HepG2 (cell line): ENCODE data around the gene STUM. TPM values are rescaled to one million over a fixed set of nuclear protein-coding genes. Genes with fewer than 3 reads are reported as not detected.

Experiments used
- ATAC-seq: fragments of 200-7000 bp; cut with Tn5 transposase; 3 replicates; pipeline ENCODE4 v1.9.1; 2020; ENCODE audit warnings: mild to moderate bottlenecking, moderate library complexity
- BruUV-seq: library from RNA; stranded (reverse); fragments of 400-500 nt; replicated peaks from 2 replicates; lab custom pipeline; 2021; lab: Mats Ljungman, UMichigan
- CTCF ChIA-PET: fragments of 300-600 bp; formaldehyde crosslinking; extraction: SDS; loops from one replicate; lab custom pipeline; 2021; ENCODE audit warnings: low total read pairs, inconsistent platforms, low intra/inter-chr PET ratio; lab: Yijun Ruan, JAX
- POLR2A ChIA-PET: fragments of 350-600 bp; sonication (Branson Sonifier 250); formaldehyde crosslinking; loops from one replicate; lab custom pipeline; 2020; ENCODE audit warnings: antibody characterized with exemption, inconsistent platforms; lab: Yijun Ruan, JAX
- DNase-seq: peaks from one replicate; pipeline ENCODE4 v3.0.0-alpha.2; 2015; ENCODE audit warnings: low spot score
- FAIRE-seq: peaks from 3 replicates; lab custom pipeline; 2011; peaks lifted over from hg19 to GRCh38; lab: Jason Lieb, UNC
- H2AFZ ChIP-seq: one replicate; pipeline ENCODE4 v1.6.1; 2011; ENCODE audit warnings: low read length, inconsistent platforms
- H3K27ac ChIP-seq: fragments of 300-600 bp; 3 replicates; pipeline ENCODE4 v1.8.0; 2011; ENCODE audit warnings: mixed run types, mild to moderate bottlenecking, mixed read lengths, low read length, inconsistent platforms; ENCODE audit not compliant: insufficient read depth; ENCODE audit errors: extremely low read length
- H3K27me3 ChIP-seq, 2 experiments: fragments of 200-600 bp in 1 of 2; 2 replicates in 1 of 2; 3 replicates in 1 of 2; pipeline versions ENCODE4 v1.6.0 to v1.8.0; 2011; ENCODE audit warnings: low read length in 2 of 2, mild to moderate bottlenecking in 2 of 2, moderate library complexity in 2 of 2, inconsistent platforms in 1 of 2; ENCODE audit not compliant: insufficient read depth in 2 of 2, control insufficient read depth in 1 of 2
- H3K36me3 ChIP-seq, 2 experiments: fragments of 200-600 bp in 1 of 2; replicated peaks in 1 of 2; 2 replicates in 1 of 2; 3 replicates in 1 of 2; pipeline versions ENCODE4 v1.5.1 to v1.8.0; 2011; ENCODE audit warnings: low read length in 2 of 2, inconsistent platforms in 1 of 2; ENCODE audit not compliant: insufficient read depth in 2 of 2, control insufficient read depth in 1 of 2
- H3K4me1 ChIP-seq: 2 replicates; pipeline ENCODE4 v1.5.1; 2012; ENCODE audit warnings: low read length, inconsistent platforms; ENCODE audit not compliant: insufficient read depth
- H3K4me2 ChIP-seq: 2 replicates; pipeline ENCODE4 v1.6.0; 2011; ENCODE audit warnings: low read depth, low read length, inconsistent platforms
- H3K4me3 ChIP-seq, 3 experiments: fragments of 200-600 bp in 1 of 3; sonication (generic), shearing (Covaris generic) in 1 of 3; replicated peaks in 1 of 3; 2 replicates each; pipeline ENCODE4 v1.5.1; 2011 to 2016; ENCODE audit warnings: low read length in 3 of 3, inconsistent platforms in 2 of 3, low read depth in 2 of 3, mild to moderate bottlenecking in 2 of 3, control low read depth in 1 of 3, mixed read lengths in 1 of 3; ENCODE audit not compliant: insufficient read depth in 1 of 3
- H3K79me2 ChIP-seq: one replicate; pipeline ENCODE4 v1.6.1; 2011; ENCODE audit warnings: low read length, inconsistent platforms; ENCODE audit not compliant: insufficient read depth
- H3K9ac ChIP-seq: 2 replicates; pipeline ENCODE4 v1.6.0; 2011; ENCODE audit warnings: mild to moderate bottlenecking, low read depth, low read length, inconsistent platforms; ENCODE audit not compliant: insufficient read depth
- H3K9me3 ChIP-seq: 2 replicates; pipeline ENCODE4 v1.5.1; 2012; ENCODE audit warnings: mild to moderate bottlenecking, low read length
- H4K20me1 ChIP-seq: 2 replicates; pipeline ENCODE4 v1.6.0; 2011; ENCODE audit warnings: inconsistent platforms, mild to moderate bottlenecking, low read length, moderate library complexity; ENCODE audit not compliant: insufficient read depth
- ASH2L ChIP-seq: fragments of 300-600, 200-600 bp; sonication (generic); IDR thresholded peaks from 2 replicates; pipeline ENCODE4 v1.7.0; 2017; ENCODE audit warnings: low read depth, mild to moderate bottlenecking, moderate library complexity, mixed read lengths, low read length; ENCODE audit not compliant: insufficient read length
- CCDC6 ChIP-seq: sonication (generic); formaldehyde crosslinking; IDR thresholded peaks from 2 replicates; pipeline ENCODE4 v1.8.1; 2022; ENCODE audit warnings: mild to moderate bottlenecking, missing genetic modification reagents, moderate library complexity
- CEBPG ChIP-seq: IDR thresholded peaks from 2 replicates; pipeline ENCODE4 v1.6.1; 2016
- JUN ChIP-seq: sonication (generic); formaldehyde crosslinking; IDR thresholded peaks from 2 replicates; pipeline ENCODE4 v1.4.0; 2020; ENCODE audit warnings: mild to moderate bottlenecking, missing genetic modification reagents
- RAD21 ChIP-seq: fragments of 450-650 bp; formaldehyde crosslinking; IDR thresholded peaks from 2 replicates; pipeline ENCODE4 v1.5.0; 2020; ENCODE audit warnings: mild to moderate bottlenecking
- SSRP1 ChIP-seq: IDR thresholded peaks from 2 replicates; pipeline ENCODE4 v1.6.1; 2016; ENCODE audit warnings: control low read depth
- ZMYM2 ChIP-seq: sonication (generic); formaldehyde crosslinking; IDR thresholded peaks from 2 replicates; pipeline ENCODE4 v1.8.0; 2022; ENCODE audit warnings: mild to moderate bottlenecking, missing genetic modification reagents
- ZNF558 ChIP-seq: sonication (generic); formaldehyde crosslinking; IDR thresholded peaks from 2 replicates; pipeline ENCODE4 v1.9.0; 2022; ENCODE audit warnings: mild to moderate bottlenecking, missing genetic modification reagents, borderline replicate concordance
- ZNF670 ChIP-seq: sonication (generic); formaldehyde crosslinking; IDR thresholded peaks from 2 replicates; pipeline ENCODE4 v1.8.0; 2022; ENCODE audit warnings: mild to moderate bottlenecking, missing genetic modification reagents, borderline replicate concordance
- ZNF772 ChIP-seq: sonication (generic); formaldehyde crosslinking; IDR thresholded peaks from 2 replicates; pipeline ENCODE4 v1.5.0; 2020; ENCODE audit warnings: mild to moderate bottlenecking, missing genetic modification reagents
- ZNF781 ChIP-seq: sonication (generic); formaldehyde crosslinking; IDR thresholded peaks from 2 replicates; pipeline ENCODE4 v1.5.1; 2020; ENCODE audit warnings: borderline replicate concordance, mild to moderate bottlenecking, missing genetic modification reagents; ENCODE audit errors: not compliant biosample characterization
- WGBS: methylation state at CpG from one replicate; pipeline ENCODE4 v1.1.6; 2017; ENCODE audit warnings: low lambda C conversion rate; 5-methylcytosine and 5-hydroxymethylcytosine counted together
- in situ Hi-C: cut with HindIII; loops from 2 replicates; pipeline ENCODE4 v1.10.0; 2017; ENCODE audit warnings: low pct_unique_long_range_greater_than_20kb; ENCODE audit not compliant: extremely low pct_ligation_motif_present
- intact Hi-C: fragments of 100-400 bp; cut with micrococcal nuclease; formaldehyde crosslinking; loops from one replicate; pipeline ENCODE4 v1.10.0; 2022; ENCODE audit not compliant: unreplicated experiment
- polyA plus RNA-seq, 8 experiments: library from polyadenylated mRNA; depleted of rRNA in 3 of 8; stranded (reverse) in 7 of 8; unstranded in 1 of 8; fragments of >200 nt; fragmentation: Illumina TruSeq in 4 of 8; extraction: Trizol in 4 of 8; gene quantifications; 2 replicates each; pipeline versions ENCODE4 v1.2.1 to v1.2.3, GENCODE V29; 2011 to 2016; ENCODE audit warnings: low read depth in 4 of 8, missing spikeins in 1 of 8, mixed read lengths in 1 of 8; ENCODE audit not compliant: insufficient read depth in 1 of 8
- total RNA-seq, 5 experiments: library from RNA; depleted of rRNA; stranded (reverse); fragments of >200 nt; fragmentation: Illumina TruSeq; extraction: Trizol; gene quantifications; 2 replicates each; pipeline ENCODE4 v1.2.3, GENCODE V29; 2016; ENCODE audit warnings: low read depth in 1 of 5
- TF ChIP-seq, protein P1 (sequence below): fragments of 450-650 bp; IDR thresholded peaks from 2 replicates; pipeline ENCODE4 v1.6.1; 2017
- TF ChIP-seq, protein P2 (sequence below): IDR thresholded peaks from 2 replicates; pipeline ENCODE4 v1.6.1; 2016; ENCODE audit warnings: missing compliant biosample characterization, missing genetic modification reagents, borderline replicate concordance
- TF ChIP-seq, protein P3 (sequence below): IDR thresholded peaks from 2 replicates; pipeline ENCODE4 v1.6.1; 2016
- TF ChIP-seq, protein P4 (sequence below): sonication (generic); formaldehyde crosslinking; conservative IDR thresholded peaks from 2 replicates; pipeline ENCODE4 v1.5.0; 2020; ENCODE audit warnings: missing genetic modification reagents

Gene STUM
- total and polyA plus RNA-seq, 2 of the 13 experiments (the other 11 are each of a cell fraction or from before 2014, with no cell fraction given) = not detected

DNA sequence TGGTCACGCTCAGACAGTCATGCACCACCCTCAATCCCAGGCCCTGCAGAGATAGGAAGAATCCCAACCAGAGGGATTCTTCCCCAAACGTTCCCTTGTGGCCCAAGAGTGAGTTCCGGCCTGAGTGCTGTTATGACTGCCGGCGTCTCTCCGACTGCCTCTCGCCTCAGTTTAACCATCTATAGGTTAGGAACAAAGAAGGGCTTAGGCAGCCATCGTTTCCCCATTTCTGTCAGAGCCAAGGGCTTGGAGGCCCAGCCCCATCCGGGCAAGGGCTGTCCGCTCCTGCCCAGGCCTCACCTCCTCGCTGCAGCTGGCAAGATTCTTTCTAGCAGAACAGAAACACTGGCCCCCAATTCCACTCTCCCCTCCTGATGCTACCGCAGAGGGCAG, 58.7 kb downstream of the STUM start (continued):
- TF ChIP-seq, protein P1, sequence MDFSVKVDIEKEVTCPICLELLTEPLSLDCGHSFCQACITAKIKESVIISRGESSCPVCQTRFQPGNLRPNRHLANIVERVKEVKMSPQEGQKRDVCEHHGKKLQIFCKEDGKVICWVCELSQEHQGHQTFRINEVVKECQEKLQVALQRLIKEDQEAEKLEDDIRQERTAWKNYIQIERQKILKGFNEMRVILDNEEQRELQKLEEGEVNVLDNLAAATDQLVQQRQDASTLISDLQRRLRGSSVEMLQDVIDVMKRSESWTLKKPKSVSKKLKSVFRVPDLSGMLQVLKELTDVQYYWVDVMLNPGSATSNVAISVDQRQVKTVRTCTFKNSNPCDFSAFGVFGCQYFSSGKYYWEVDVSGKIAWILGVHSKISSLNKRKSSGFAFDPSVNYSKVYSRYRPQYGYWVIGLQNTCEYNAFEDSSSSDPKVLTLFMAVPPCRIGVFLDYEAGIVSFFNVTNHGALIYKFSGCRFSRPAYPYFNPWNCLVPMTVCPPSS = no peak
- no peak for TF ChIP-seq CCDC6
- TF ChIP-seq SSRP1 = no peak
- no peak for TF ChIP-seq JUN
- TF ChIP-seq ZNF670 (CRISPR knock-in tag) = no peak
- no peak for TF ChIP-seq ASH2L
- TF ChIP-seq CEBPG = no peak
- TF ChIP-seq ZMYM2 (CRISPR knock-in tag) = no peak
- TF ChIP-seq, all 625 proteins: peak for 0

DNA sequence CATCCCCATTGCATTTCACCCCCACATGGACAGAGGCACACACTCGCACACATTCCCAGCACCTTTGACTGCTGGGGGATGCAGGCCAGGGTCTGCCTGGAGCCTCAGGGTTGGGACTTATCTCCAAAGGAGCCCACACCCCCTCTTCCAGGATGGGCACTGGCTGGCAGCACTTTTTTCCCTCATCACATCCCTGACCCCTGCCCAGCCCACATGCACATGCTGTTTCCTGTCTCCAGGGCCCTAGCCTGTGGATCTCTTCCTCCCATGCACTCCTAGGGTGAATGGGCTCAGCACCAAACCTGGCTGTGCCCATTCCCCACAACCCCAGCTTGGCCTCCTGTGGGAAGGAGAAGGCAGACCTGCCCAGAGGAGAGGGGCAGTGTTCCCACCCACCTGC, 59.3 kb downstream of the STUM start:
- Histone ChIP-seq H3K79me2 (no peaks in the 10 kb centered on the region), H3K9ac (no peak overlapping the region), H3K27ac (no peak overlapping the region), H3K9me3 (no peaks in the 10 kb centered on the region), H3K36me3 (no peaks in the 10 kb centered on the region), H2AFZ (no peak overlapping the region), H4K20me1 (no peaks in the 10 kb centered on the region), H3K4me3 (no peak overlapping the region), H3K4me2 (no peak overlapping the region), H3K4me1 (peaks cover 8% of the 10 kb centered on the region), H3K27me3 (peaks cover 4 to 31% of the 10 kb centered on the region in 2 experiments; a peak in 4 of 5 replicates)
- ATAC-seq = no peak
- ChIA-PET POLR2A (no interaction called here), CTCF (interaction anchor here (1.5 kb wide), 1 partner anchor 60 kb away, joined by 7 read pairs; no protein-coding TSS in a partner anchor)
- in situ Hi-C loops = loop anchor here (10.0 kb wide), 1 partner anchor 183 kb away; no protein-coding TSS in a partner anchor
- intact Hi-C loops = loop anchor here (2.0 to 10.0 kb wide), 2 partner anchors 61 to 183 kb away; no protein-coding TSS in a partner anchor
- TF ChIP-seq, protein P2, sequence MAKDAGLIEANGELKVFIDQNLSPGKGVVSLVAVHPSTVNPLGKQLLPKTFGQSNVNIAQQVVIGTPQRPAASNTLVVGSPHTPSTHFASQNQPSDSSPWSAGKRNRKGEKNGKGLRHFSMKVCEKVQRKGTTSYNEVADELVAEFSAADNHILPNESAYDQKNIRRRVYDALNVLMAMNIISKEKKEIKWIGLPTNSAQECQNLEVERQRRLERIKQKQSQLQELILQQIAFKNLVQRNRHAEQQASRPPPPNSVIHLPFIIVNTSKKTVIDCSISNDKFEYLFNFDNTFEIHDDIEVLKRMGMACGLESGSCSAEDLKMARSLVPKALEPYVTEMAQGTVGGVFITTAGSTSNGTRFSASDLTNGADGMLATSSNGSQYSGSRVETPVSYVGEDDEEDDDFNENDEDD (CRISPR knock-in tag) = no peak
- TF ChIP-seq ZNF772 (CRISPR knock-in tag) (no peak), RAD21 (CRISPR knock-in tag) (no peak), ZNF558 (no peak), ZNF781 (CRISPR knock-in tag) (no peak)
- TF ChIP-seq, protein P3, sequence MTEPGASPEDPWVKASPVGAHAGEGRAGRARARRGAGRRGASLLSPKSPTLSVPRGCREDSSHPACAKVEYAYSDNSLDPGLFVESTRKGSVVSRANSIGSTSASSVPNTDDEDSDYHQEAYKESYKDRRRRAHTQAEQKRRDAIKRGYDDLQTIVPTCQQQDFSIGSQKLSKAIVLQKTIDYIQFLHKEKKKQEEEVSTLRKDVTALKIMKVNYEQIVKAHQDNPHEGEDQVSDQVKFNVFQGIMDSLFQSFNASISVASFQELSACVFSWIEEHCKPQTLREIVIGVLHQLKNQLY (CRISPR knock-in tag) = no peak
- TF ChIP-seq, protein P4, sequence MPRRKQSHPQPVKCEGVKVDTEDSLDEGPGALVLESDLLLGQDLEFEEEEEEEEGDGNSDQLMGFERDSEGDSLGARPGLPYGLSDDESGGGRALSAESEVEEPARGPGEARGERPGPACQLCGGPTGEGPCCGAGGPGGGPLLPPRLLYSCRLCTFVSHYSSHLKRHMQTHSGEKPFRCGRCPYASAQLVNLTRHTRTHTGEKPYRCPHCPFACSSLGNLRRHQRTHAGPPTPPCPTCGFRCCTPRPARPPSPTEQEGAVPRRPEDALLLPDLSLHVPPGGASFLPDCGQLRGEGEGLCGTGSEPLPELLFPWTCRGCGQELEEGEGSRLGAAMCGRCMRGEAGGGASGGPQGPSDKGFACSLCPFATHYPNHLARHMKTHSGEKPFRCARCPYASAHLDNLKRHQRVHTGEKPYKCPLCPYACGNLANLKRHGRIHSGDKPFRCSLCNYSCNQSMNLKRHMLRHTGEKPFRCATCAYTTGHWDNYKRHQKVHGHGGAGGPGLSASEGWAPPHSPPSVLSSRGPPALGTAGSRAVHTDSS (CRISPR knock-in tag) = no peak
- DNase-seq = no peak
- no peak for FAIRE-seq
- no CpG with 5 or more reads among the region's 1 CpG for WGBS
- BruUV-seq = no TSS peak
